Measurements from ENCODE around the gene DHCR7.

DNA sequence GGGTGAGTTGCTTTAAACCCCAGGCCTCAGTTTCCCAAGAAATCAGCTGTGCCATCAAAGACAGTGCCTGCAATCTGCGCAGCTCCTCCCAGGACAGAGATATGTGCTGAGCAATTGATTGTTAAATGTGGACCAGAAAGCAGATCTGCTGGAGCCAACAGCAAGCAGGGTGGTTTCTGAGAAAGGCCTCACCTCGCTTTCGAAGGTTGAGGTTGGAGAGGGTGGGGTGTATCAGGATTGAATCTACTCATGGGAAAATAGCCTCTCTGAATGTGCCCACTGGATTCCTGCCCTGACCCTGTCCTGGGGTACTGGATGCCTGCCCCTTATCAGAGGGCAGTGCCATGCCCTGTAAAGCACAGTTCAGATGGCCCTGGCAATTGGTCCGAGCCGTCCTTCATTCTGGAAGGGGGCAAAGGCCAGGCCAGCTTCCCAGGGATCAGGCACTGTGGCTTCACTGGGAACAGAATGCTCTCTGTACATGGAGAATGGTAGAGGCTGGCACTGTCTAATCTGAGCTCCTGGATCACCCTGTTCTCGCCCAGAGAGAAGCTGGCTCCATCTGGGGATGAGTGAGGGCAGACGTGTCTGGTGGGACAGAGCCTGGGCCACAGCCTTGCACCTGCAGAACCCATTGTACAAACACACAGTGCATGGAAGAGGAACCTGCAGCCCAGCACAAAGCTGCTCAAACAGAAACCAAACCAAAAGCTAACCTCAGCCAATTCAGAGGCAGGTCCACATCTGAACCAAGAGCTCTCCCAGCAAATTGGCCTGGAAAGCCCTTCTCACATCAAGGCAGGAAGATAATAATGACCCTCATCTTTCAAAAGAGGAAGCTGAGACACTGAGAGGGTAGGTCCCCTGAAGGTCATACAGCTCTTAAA lies 15.2 kb downstream of the DHCR7 start:
- TF ChIP-seq CTCF (conservative IDR thresholded peaks at IDR 0.05; ENCODE audit: low read length) = no peak
- TF ChIP-seq EZH2phosphoT487 (IDR thresholded peaks at IDR 0.05; ENCODE audit: borderline replicate concordance) = no peak

All from Loucy (cell line).